ENCODE results near the gene IL1RL1.

DNA sequence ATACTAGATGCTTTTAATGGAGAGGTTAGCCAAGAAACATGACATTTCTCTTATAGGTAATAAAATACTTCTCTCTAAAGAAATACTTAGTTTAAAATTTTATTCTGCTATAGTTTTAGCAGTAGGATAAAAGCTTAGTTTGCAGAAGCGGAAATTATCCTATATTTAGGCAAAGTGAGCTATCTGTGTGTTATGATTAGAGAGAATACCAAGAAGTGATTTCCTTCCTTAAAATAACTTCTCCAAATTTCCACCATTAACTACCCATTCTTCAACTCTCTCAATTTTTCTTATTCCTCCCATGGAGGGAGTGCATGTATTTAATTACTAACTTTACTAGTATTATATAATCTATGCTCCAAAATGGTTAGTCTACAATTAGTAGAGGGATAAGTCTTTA is 15.8 kb upstream of the IL1RL1 start:
- TF ChIP-seq, protein P1, sequence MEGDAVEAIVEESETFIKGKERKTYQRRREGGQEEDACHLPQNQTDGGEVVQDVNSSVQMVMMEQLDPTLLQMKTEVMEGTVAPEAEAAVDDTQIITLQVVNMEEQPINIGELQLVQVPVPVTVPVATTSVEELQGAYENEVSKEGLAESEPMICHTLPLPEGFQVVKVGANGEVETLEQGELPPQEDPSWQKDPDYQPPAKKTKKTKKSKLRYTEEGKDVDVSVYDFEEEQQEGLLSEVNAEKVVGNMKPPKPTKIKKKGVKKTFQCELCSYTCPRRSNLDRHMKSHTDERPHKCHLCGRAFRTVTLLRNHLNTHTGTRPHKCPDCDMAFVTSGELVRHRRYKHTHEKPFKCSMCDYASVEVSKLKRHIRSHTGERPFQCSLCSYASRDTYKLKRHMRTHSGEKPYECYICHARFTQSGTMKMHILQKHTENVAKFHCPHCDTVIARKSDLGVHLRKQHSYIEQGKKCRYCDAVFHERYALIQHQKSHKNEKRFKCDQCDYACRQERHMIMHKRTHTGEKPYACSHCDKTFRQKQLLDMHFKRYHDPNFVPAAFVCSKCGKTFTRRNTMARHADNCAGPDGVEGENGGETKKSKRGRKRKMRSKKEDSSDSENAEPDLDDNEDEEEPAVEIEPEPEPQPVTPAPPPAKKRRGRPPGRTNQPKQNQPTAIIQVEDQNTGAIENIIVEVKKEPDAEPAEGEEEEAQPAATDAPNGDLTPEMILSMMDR (IDR thresholded peaks at IDR 0.05) = no peak
- TF ChIP-seq POLR2A (IDR thresholded peaks at IDR 0.05) (no peak), POLR2AphosphoS5 (IDR thresholded peaks at IDR 0.05) (no peak)

Data from sigmoid colon (tissue), 4 donors.